Measurements from ENCODE around the gene VPS39.

GRCh38 chr15:42199126-42199525, 9.0 kb downstream of the VPS39 start:
- TF ChIP-seq, protein P1, sequence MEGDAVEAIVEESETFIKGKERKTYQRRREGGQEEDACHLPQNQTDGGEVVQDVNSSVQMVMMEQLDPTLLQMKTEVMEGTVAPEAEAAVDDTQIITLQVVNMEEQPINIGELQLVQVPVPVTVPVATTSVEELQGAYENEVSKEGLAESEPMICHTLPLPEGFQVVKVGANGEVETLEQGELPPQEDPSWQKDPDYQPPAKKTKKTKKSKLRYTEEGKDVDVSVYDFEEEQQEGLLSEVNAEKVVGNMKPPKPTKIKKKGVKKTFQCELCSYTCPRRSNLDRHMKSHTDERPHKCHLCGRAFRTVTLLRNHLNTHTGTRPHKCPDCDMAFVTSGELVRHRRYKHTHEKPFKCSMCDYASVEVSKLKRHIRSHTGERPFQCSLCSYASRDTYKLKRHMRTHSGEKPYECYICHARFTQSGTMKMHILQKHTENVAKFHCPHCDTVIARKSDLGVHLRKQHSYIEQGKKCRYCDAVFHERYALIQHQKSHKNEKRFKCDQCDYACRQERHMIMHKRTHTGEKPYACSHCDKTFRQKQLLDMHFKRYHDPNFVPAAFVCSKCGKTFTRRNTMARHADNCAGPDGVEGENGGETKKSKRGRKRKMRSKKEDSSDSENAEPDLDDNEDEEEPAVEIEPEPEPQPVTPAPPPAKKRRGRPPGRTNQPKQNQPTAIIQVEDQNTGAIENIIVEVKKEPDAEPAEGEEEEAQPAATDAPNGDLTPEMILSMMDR (conservative IDR thresholded peaks at IDR 0.05; ENCODE audit: low read depth, low read length) = no peak
- no peak for TF ChIP-seq EZH2 (IDR thresholded peaks at IDR 0.05; ENCODE audit: borderline replicate concordance, low read depth, low read length, poor library complexity, severe bottlenecking)
